Stimulated activated CD4-positive, alpha-beta T cell treated with anti-CD3 and anti-CD28 coated beads, Interleukin-1b, Interleukin-23, amount 100 ng/mL, for 4 hours (primary cell): ENCODE data around the gene RBPJL.

Source experiments
- DNase-seq, 2 donors: peaks; one replicate each; pipeline ENCODE4 v3.0.0-alpha.2; 2020; ENCODE audit warnings: low read depth in 2 of 2

The RBPJL gene

GRCh38 chr20:45293041-45294002 lies 13.3 kb upstream of the RBPJL start:
- peak; percentile 79 to 83 for DNase-seq

DNA sequence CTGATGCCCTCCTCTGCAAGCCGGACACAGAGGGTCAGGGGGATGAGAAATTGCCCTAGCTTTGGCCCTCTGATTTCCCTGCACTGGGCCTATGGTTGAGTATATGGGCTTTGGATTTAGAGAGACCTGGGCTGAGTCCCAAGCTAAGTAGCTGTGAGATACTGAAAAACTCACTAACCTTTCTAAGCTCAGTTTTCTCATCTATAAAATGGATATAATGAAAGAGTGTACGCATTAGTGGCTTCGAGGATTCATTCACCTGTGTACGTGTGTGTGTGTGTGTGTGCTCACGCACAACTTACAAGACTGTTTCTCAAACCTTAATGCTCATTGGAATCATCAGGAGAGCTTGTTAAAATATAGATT lies 12.7 kb upstream of the RBPJL start:
- no peak for DNase-seq

DNA sequence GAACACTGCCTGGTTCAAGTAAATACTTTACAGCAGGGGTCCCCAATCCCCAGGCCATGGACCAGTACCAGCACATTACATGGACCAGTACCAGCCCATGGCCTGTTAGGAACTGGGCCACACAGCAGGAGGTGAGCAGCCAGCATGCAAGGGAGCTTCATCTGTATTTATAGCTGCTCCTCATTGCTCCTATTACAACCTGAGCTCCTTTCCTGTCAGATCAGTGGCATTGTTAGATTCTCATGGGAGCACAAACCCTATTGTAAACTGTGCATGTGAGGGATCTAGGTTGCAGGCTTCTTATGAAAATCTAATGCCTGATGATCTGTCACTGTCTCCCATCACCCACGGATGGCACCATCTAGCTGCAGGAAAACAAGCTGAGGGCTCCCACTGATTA lies 12.0 kb upstream of the RBPJL start:
- no peak for DNase-seq

DNA sequence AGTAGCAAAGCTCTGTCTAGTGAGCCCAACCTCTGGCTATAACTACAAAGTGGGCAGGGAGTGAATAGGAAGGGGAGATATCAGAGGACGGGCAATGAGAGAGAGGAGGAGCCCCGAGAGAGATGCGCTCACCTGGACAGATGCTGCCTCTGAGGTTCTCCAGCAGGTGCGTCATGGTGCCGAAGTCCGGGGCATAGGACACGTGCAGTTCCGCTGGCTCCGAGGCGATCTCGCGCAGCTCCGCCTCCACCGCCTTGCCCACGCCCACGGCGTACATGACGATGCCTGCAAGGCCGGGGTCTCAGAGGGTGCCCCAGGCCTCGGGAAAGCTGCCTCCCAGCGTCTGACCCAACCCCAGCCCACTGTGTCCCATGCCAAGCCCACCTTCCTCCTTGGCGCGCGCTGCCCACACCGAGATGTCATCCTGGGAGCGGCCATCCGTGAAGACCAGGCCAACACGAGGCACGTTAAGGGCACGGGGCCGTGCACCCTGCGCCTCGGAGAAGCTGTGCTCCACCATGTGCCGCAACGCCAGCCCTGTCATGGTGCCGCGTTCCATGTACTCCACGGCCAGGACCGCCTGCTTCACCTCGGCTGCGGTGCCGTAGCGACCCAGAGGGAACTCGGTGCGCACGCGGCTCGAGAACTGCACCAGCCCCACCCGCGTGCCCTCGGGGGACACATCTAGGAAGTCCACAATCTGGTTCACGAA lies 8.7 kb upstream of the RBPJL start:
- DNase-seq = no peak

DNA sequence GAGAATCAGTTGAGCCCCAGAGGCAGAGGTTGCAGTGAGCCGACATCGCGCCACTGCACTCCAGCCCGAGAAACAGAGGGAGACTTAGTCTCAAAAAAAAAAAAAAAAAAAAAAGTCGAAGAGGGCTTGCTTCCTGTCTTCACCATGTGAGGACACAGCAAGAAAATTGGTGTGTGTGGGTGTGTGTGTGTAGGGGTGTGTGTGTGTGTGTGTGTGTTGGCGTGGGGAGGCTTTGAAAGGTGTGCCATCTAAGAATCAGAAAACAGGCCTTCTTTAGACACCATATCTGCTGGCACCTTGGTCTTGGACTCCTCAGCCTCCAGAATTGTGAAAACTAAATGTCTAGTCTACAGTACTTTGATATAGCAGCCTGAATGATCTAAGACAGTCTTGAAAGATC lies 6.9 kb upstream of the RBPJL start:
- DNase-seq = no peak

GRCh38 chr20:45300961-45301360 lies 5.7 kb upstream of the RBPJL start:
- no peak for DNase-seq

- no peak for DNase-seq
Observed at GRCh38 chr20:45301824-45302271, 4.8 kb upstream of the RBPJL start.

GRCh38 chr20:45303586-45304463 lies 2.8 kb upstream of the RBPJL start:
- no peak for DNase-seq

DNA sequence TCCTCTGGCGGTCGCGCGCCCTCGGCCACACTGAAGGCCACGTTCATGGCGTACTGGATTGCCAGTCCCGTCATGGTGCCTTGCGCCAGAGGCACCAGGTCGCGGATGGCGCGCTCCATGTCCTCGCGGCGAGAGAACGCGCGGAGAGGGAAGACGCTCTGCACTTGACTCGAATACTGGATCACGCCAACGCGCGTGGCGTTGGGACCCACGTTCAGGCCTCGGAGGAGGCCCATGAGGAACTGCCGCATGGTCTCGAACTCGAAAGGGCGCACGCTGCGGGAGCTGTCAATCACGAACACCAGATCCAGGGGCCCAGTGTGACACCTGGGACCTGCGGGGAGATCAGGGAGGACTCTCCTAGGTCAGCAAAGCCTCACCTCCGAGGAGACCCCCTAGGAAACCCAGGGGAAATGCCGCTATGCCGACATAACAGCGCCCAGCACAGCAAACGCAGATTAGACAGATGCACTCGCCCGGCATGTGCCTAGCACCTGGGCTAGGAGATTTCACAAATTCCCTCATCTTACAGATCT lies 2.1 kb upstream of the RBPJL start:
- DNase-seq = no peak

- DNase-seq = no peak
Observed at GRCh38 chr20:45305262-45305661, 1.4 kb upstream of the RBPJL start.

- DNase-seq = no peak
Observed at GRCh38 chr20:45307076-45307640, 518 bp downstream of the RBPJL start.

DNA sequence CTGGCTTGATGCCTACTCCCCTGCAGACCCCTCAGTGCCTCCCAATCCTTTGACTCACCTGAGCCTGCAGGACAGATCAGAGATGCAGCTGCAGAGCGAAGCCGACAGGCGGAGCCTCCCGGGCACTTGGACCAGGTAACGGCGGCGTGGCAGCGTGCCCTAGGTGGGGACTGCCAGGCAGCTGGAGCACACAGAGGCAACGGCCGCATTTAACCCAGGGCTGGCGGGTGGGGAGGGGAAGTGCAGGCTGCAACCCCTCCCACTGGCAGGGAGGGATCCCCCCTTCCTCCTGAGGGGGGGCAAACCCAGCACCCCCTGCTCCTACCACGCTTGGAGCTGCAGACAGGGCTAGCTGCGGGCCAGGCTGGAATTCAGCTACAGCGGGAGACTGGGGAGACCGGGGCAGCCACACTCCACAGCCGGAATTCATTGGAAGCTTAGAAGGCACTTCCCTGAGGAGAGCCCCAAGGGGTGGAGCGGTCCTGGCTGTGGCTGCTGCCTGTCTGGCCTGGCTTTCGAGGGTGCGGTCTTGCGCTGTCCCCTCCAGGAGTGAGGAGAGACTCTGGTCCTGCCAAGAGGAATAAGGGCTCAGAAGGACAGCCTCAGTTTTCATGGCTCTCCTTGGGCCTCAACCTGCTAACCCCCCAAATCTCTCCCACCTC lies 1.6 kb downstream of the RBPJL start, which contains the start of gene MATN4:
Gene MATN4 (minus strand): TSS at position 183 of the 662 bp plus-strand sequence. CDS start 2,717 bp downstream, outside the sequence.
- no peak for DNase-seq

- DNase-seq = no peak
Observed at GRCh38 chr20:45309075-45309474, 2.4 kb downstream of the RBPJL start.

DNA sequence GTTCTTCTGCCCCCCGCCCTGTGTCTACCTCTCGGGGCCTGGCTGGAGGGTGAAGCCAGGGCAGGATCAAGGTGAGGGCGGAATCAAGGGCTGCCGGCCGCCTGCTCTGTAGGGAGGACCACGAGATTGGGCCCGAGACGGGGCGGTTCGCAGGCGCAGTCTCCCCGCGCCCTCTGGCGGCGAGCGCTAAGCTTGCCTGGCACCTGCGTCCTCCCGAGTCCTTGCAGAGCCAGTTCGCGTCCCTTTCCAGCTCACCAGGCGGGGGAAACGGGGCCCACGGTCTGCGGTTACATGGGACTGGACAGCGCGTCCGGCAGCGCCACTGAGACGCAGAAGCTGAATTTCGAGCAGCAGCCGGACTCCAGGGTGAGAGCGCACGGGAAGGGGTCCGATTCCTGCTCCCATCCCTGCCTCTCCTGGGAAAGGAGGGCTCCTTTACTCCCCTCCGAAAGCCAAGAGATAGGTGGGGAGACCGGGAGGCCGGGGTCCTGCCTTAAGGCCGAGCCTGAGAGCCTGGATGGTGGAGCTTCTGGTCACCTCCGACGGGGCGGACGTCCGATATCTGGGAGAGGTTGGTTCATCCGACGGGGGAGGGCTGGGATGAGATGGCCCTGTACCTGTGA lies 5.1 kb downstream of the RBPJL start:
- peak; percentile 48 to 67 for DNase-seq

GRCh38 chr20:45312241-45312640 lies 5.6 kb downstream of the RBPJL start:
- DNase-seq = no peak

- DNase-seq = no peak
Observed at GRCh38 chr20:45313065-45313695, 6.5 kb downstream of the RBPJL start.

- DNase-seq = no peak
Observed at GRCh38 chr20:45313943-45314342, 7.3 kb downstream of the RBPJL start.

DNA sequence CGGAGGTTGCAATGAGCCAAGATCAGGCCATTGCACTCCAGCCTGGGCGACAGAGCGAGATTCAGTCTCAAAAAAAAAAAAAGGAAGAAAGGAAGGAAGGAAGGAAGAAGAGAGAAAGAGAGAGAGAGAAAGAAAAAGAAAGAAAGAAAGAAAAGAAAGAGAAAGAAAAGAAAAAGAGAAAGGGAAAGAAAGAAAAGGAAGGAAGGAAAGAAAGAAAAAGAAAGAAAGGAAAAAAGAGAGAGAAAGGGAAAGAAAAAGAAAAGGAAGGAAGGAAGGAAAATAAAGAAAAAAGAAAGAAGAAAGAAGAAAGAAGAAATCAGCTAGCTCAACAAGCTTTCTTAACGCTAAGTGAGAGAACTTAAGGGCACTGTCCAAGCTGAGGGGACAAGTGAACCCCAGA lies 9.0 kb downstream of the RBPJL start:
- DNase-seq = no peak

GRCh38 chr20:45316150-45317080 lies 9.8 kb downstream of the RBPJL start:
- DNase-seq = no peak
